Mesenchymal stem cell (in vitro differentiated cells and primary cell): Measurements from ENCODE around the gene MICA.
A peak's percentile ranks its signal among the peaks of the same experiment; 100 is the strongest.

ENCODE experiments used
- DNase-seq: peaks from one replicate; pipeline ENCODE4 v3.0.0-alpha.2; 2013
- H2AFZ ChIP-seq: one replicate; pipeline ENCODE4 v1.6.1; 2013; ENCODE audit warnings: low read depth, mild to moderate bottlenecking, control low read depth, inconsistent platforms, low read length, moderate library complexity
- H2AK5ac ChIP-seq: 2 replicates; pipeline ENCODE4 v1.6.1; 2013; ENCODE audit warnings: low read length, moderate library complexity, mild to moderate bottlenecking, inconsistent platforms; ENCODE audit not compliant: severe bottlenecking
- H2BK120ac ChIP-seq: one replicate; pipeline ENCODE4 v1.6.1; 2013; ENCODE audit warnings: low read depth, mild to moderate bottlenecking, inconsistent platforms, low read length, moderate library complexity
- H2BK12ac ChIP-seq, 2 experiments: one replicate each; pipeline ENCODE4 v1.6.1; 2013; ENCODE audit warnings: inconsistent platforms in 2 of 2, low read length in 2 of 2, mild to moderate bottlenecking in 2 of 2, moderate library complexity in 2 of 2, control low read depth in 1 of 2
- H2BK15ac ChIP-seq: one replicate; pipeline ENCODE4 v1.6.1; 2013; ENCODE audit warnings: mild to moderate bottlenecking, low read depth, inconsistent platforms; ENCODE audit not compliant: poor library complexity, severe bottlenecking
- H2BK5ac ChIP-seq: 2 replicates; pipeline ENCODE4 v1.6.1; 2013; ENCODE audit warnings: low read depth, mild to moderate bottlenecking, low read length, control low read depth, inconsistent platforms; ENCODE audit not compliant: poor library complexity, severe bottlenecking
- H3K14ac ChIP-seq, 2 experiments: one replicate each; pipeline ENCODE4 v1.6.1; 2013; ENCODE audit warnings: inconsistent platforms in 2 of 2, low read length in 2 of 2, control low read depth in 1 of 2, mild to moderate bottlenecking in 1 of 2, moderate library complexity in 1 of 2
- H3K18ac ChIP-seq, 2 experiments: one replicate each; pipeline ENCODE4 v1.6.1; 2013; ENCODE audit warnings: inconsistent platforms in 2 of 2, low read length in 2 of 2, control low read depth in 1 of 2, low read depth in 1 of 2, mild to moderate bottlenecking in 1 of 2
- H3K23ac ChIP-seq, 2 experiments: one replicate each; pipeline ENCODE4 v1.6.1; 2013; ENCODE audit warnings: inconsistent platforms in 2 of 2, low read length in 2 of 2, mild to moderate bottlenecking in 2 of 2, moderate library complexity in 2 of 2, control low read depth in 1 of 2
- H3K27ac ChIP-seq: 2 replicates; pipeline ENCODE4 v1.5.1; 2013; ENCODE audit warnings: mild to moderate bottlenecking, moderate library complexity, low read length, control low read depth, inconsistent platforms; ENCODE audit not compliant: poor library complexity, severe bottlenecking
- H3K27me3 ChIP-seq, 2 experiments: 2 replicates each; pipeline versions ENCODE4 v1.6.1 to v1.7.0; 2013; ENCODE audit warnings: low read length in 2 of 2, mild to moderate bottlenecking in 2 of 2, moderate library complexity in 2 of 2, control low read depth in 1 of 2, inconsistent platforms in 1 of 2; ENCODE audit not compliant: control insufficient read depth in 1 of 2, insufficient read depth in 1 of 2
- H3K36me3 ChIP-seq, 2 experiments: 2 replicates each; pipeline versions ENCODE4 v1.6.1 to v1.7.0; 2013; ENCODE audit warnings: low read length in 2 of 2, control low read depth in 1 of 2, inconsistent platforms in 1 of 2, low read depth in 1 of 2, mild to moderate bottlenecking in 1 of 2; ENCODE audit not compliant: insufficient read depth in 2 of 2, control insufficient read depth in 1 of 2
- H3K4ac ChIP-seq, 2 experiments: one replicate each; pipeline ENCODE4 v1.6.1; 2013; ENCODE audit warnings: inconsistent platforms in 2 of 2, low read length in 2 of 2, mild to moderate bottlenecking in 2 of 2, moderate library complexity in 2 of 2, control low read depth in 1 of 2, low read depth in 1 of 2
- H3K4me1 ChIP-seq: 2 replicates; pipeline ENCODE4 v1.6.1; 2013; ENCODE audit warnings: low read depth, low read length, control low read depth; ENCODE audit not compliant: control insufficient read depth, insufficient read depth
- H3K4me2 ChIP-seq: 2 replicates; pipeline ENCODE4 v1.6.1; 2013; ENCODE audit warnings: low read length, mild to moderate bottlenecking, inconsistent platforms; ENCODE audit not compliant: poor library complexity, severe bottlenecking
- H3K4me3 ChIP-seq, 2 experiments: 2 replicates each; pipeline versions ENCODE4 v1.5.1 to v1.7.0; 2013; ENCODE audit warnings: low read length in 2 of 2, mild to moderate bottlenecking in 2 of 2, control low read depth in 1 of 2, low read depth in 1 of 2; ENCODE audit not compliant: insufficient read depth in 1 of 2
- H3K79me1 ChIP-seq: replicated peaks from 2 replicates; pipeline ENCODE4 v1.6.1; 2013; ENCODE audit warnings: mild to moderate bottlenecking, control low read depth, low read length, inconsistent platforms; ENCODE audit not compliant: poor library complexity, severe bottlenecking
- H3K9ac ChIP-seq: 2 replicates; pipeline ENCODE4 v1.7.0; 2013; ENCODE audit warnings: mild to moderate bottlenecking, low read length, moderate library complexity
- H3K9me3 ChIP-seq: 2 replicates; pipeline ENCODE4 v1.7.0; 2013; ENCODE audit warnings: mild to moderate bottlenecking, low read length; ENCODE audit not compliant: control insufficient read depth
- H4K8ac ChIP-seq: one replicate; pipeline ENCODE4 v1.6.1; 2013; ENCODE audit warnings: inconsistent platforms, mild to moderate bottlenecking, low read length, moderate library complexity
- H4K91ac ChIP-seq: one replicate; pipeline ENCODE4 v1.6.1; 2013; ENCODE audit warnings: mild to moderate bottlenecking, low read length, inconsistent platforms
- WGBS: methylation state at CpG from one replicate; pipeline ENCODE4 v1.1.7; 2013; ENCODE audit warnings: mixed read lengths; 5-methylcytosine and 5-hydroxymethylcytosine counted together

MICA gene

GRCh38 chr6:31375699-31376098, 27.7 kb upstream of the MICA start:
- Histone ChIP-seq H3K18ac (no peak overlapping the region), H4K91ac (no peak overlapping the region), H2BK120ac (no peak overlapping the region), H3K4me2 (no peak overlapping the region), H2AFZ (no peak overlapping the region), H2BK5ac (no peak overlapping the region), H3K4ac (no peak overlapping the region), H2AK5ac (no peak overlapping the region), H3K14ac (no peak overlapping the region), H3K4me3 (no peak overlapping the region), H3K27me3 (peaks cover 39 to 69% of the 10 kb centered on the region in 2 experiments), H2BK12ac (no peak overlapping the region), H3K27ac (no peak overlapping the region), H3K9me3 (peaks cover 9% of the 10 kb centered on the region), H4K8ac (no peak overlapping the region), H3K4me1 (no peaks in the 10 kb centered on the region), H2BK15ac (no peak overlapping the region), H3K9ac (no peak overlapping the region), H3K79me1 (no peaks in the 10 kb centered on the region), H3K36me3 (no peaks in the 10 kb centered on the region), H3K23ac (no peak overlapping the region)
- no peak for DNase-seq

DNA sequence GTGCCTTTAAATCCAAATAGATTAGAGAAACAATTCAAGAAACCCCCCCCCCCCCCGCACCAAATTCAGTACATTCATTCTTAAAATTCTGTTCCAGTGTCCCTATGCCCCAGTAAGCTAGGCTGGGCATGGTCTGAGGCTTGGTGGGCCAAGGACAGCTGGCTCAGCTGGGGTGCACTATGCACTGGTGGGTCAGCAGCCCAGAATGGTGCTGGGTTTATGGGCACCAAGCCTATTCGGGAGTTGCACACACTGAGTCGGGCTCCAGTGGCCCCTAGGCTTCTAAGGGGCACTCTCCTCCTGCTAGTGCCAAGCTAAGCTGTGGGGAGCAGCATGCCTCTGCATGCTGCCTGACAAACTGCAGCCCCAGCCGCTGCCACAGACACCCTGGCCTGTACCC, 26.4 kb upstream of the MICA start:
- Histone ChIP-seq H2AFZ (no peak overlapping the region), H3K4me2 (no peak overlapping the region), H3K4ac (no peak overlapping the region), H3K18ac (no peak overlapping the region), H3K9me3 (peaks cover 4% of the 10 kb centered on the region), H2AK5ac (no peak overlapping the region), H4K8ac (no peak overlapping the region), H3K4me1 (no peaks in the 10 kb centered on the region), H3K27me3 (peaks cover 42 to 67% of the 10 kb centered on the region in 2 experiments), H4K91ac (peak overlapping the region; percentile 7), H2BK120ac (no peak overlapping the region), H2BK15ac (no peak overlapping the region), H3K9ac (no peak overlapping the region), H2BK5ac (no peak overlapping the region), H3K14ac (no peak overlapping the region), H3K23ac (no peak overlapping the region), H3K4me3 (no peak overlapping the region), H2BK12ac (no peak overlapping the region), H3K27ac (no peak overlapping the region), H3K36me3 (no peaks in the 10 kb centered on the region), H3K79me1 (no peaks in the 10 kb centered on the region)
- WGBS, result 62% methylated on average over 2 of the region's 4 CpGs
- no peak for DNase-seq

DNA sequence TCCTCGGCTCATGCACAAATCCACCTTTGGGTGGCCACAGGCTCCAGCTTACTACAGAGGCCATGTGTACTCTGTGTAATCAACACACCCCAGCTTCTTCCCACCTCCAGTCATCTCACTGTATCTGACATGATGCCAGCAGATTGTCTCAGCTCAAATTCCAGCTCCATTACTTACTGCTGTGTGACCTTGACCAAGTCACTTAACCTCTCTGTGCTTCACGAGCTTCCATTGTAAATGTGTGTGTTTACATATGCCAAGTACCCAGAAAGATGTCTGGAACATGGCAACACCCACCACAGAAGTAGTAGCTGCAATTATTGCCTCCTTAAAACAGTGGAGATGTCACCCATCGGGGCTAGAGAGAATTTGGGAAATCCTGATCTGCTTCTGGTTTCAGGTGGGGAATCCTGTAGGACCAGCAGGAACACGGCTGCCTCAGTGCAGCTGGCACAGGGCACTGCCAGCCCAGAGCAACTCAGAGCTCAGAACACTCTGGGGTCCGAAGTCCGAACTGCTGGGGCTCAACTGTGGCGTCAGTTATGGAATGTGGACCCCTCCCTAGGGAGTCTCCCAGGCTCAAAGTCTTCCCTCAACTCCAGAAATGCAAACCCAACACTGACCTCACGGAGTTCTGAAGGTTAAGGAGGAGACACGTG, 25.2 kb upstream of the MICA start:
- Histone ChIP-seq H2BK15ac (no peak overlapping the region), H2AK5ac (no peak overlapping the region), H3K18ac (no peak overlapping the region), H2BK120ac (no peak overlapping the region), H4K91ac (no peak overlapping the region), H3K14ac (no peak overlapping the region), H3K23ac (no peak overlapping the region), H2BK5ac (no peak overlapping the region), H3K4me3 (no peak overlapping the region), H3K27me3 (peaks cover 45 to 56% of the 10 kb centered on the region in 2 experiments), H3K4me1 (no peaks in the 10 kb centered on the region), H3K36me3 (no peaks in the 10 kb centered on the region), H2AFZ (no peak overlapping the region), H2BK12ac (no peak overlapping the region), H3K4ac (no peak overlapping the region), H3K27ac (no peak overlapping the region), H3K4me2 (no peak overlapping the region), H3K79me1 (no peaks in the 10 kb centered on the region), H3K9ac (no peak overlapping the region), H3K9me3 (no peaks in the 10 kb centered on the region), H4K8ac (no peak overlapping the region)
- 62% methylated on average over 9 of the region's 9 CpGs for WGBS
- DNase-seq, result no peak

DNA sequence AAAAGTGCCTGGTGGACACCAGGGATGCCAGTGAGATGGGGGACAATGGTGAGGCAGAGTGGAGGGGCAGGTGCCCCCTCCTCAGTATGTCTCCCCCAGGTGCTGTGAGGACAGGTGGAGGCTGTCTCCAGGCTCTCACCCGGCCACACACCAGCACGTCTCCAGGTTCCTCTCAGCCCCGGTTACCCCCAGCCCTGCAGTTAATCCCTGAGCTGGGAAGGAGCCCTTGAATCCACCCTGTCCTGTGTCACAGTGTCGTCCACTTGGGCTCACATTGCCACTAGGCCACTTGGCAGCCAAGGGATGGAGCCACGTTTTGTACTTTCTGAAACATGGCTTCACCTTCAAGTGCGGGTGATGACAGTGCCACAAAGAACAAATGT, 24.7 kb upstream of the MICA start:
- no peak for DNase-seq
- Histone ChIP-seq H3K4ac (no peak overlapping the region), H2AK5ac (no peak overlapping the region), H3K9ac (no peak overlapping the region), H3K36me3 (no peaks in the 10 kb centered on the region), H3K4me3 (no peak overlapping the region), H2BK120ac (no peak overlapping the region), H3K4me1 (no peaks in the 10 kb centered on the region), H3K18ac (no peak overlapping the region), H3K9me3 (no peaks in the 10 kb centered on the region), H2AFZ (no peak overlapping the region), H4K91ac (no peak overlapping the region), H4K8ac (no peak overlapping the region), H3K23ac (no peak overlapping the region), H2BK12ac (no peak overlapping the region), H3K27me3 (peaks cover 45 to 54% of the 10 kb centered on the region in 2 experiments), H3K14ac (no peak overlapping the region), H3K27ac (no peak overlapping the region), H2BK5ac (no peak overlapping the region), H3K4me2 (no peak overlapping the region), H3K79me1 (no peaks in the 10 kb centered on the region), H2BK15ac (no peak overlapping the region)
- 73% methylated on average over 6 of the region's 6 CpGs for WGBS
